ENCODE data around the gene EDARADD.

DNA sequence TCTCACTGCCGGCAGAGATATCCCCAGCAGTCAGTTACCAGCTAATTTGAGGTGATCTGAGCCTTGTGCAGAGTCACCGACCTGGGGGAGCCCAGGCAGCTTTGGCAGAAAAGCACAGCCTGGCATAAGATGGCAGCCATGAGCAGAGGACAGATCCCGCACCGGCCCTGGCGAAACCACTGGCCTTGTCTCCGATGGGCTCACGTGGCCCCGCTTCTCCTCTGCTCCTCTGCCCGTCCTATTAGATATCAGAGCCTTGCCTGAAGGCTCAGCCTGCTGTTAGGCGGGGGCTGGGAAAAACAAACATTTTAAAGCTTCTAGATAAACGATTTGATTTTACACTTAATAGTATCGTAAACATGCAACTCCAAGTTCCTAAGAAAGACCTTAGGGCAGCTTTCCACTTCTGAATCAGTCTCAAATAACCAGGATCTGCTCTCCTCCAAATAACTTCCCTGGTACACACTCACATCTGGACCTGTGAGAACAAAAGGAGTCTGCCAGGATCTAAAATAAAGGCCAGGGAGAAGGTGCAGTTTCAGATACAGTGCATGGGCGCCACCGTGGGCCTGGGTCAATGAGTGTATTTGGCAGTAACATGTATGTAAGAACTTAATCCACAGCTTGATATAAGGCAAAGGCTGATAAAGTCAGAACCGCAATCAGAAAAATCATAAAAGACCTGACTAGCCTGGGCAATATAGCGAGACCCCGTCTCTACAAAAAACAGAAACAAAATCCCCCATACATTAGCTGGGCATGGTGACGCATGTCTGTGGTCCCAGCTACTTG is 10.0 kb downstream of the EDARADD start:
- TF ChIP-seq EZH2phosphoT487 (IDR thresholded peaks at IDR 0.05; ENCODE audit: borderline replicate concordance) (no peak), SIN3A (IDR thresholded peaks at IDR 0.05; ENCODE audit: low read depth) (no peak), ELF1 (IDR thresholded peaks at IDR 0.05; ENCODE audit: borderline replicate concordance, low read depth) (no peak)

Measured in HCT116 (cell line).